HEK293T (cell line): ENCODE data around the gene C10orf67.

ENCODE experiments used
- CTCF ChIA-PET: fragments of 350-600 bp; formaldehyde crosslinking; extraction: SDS; loops from one replicate; lab custom pipeline; 2021; ENCODE audit warnings: antibody characterized with exemption, inconsistent platforms; lab: Yijun Ruan, JAX
- POLR2A ChIA-PET: fragments of 350-600 bp; formaldehyde crosslinking; extraction: SDS; loops from one replicate; lab custom pipeline; 2020; ENCODE audit warnings: antibody characterized with exemption, inconsistent platforms; lab: Yijun Ruan, JAX
- DNase-seq: peaks from one replicate; pipeline ENCODE4 v3.0.0; 2012; ENCODE audit warnings: mixed read lengths; ENCODE audit errors: extremely low spot score
- ARNT ChIP-seq: fragments of 450-650 bp; IDR thresholded peaks from 2 replicates; pipeline ENCODE4 v1.6.1; 2017; ENCODE audit warnings: mild to moderate bottlenecking
- BHLHE40 ChIP-seq: fragments of 450-650 bp; IDR thresholded peaks from 2 replicates; pipeline ENCODE4 v1.6.1; 2016; ENCODE audit warnings: mild to moderate bottlenecking, moderate library complexity, borderline replicate concordance
- CTBP1 ChIP-seq: fragments of 450-650 bp; IDR thresholded peaks from 2 replicates; pipeline ENCODE4 v1.6.1; 2016; ENCODE audit warnings: borderline replicate concordance
- ELF4 ChIP-seq: fragments of 450-650 bp; IDR thresholded peaks from 2 replicates; pipeline ENCODE4 v1.6.1; 2017; ENCODE audit warnings: antibody characterized with exemption
- FOXA1 ChIP-seq: fragments of 450-650 bp; IDR thresholded peaks from 2 replicates; pipeline ENCODE4 v1.6.1; 2016; ENCODE audit warnings: mild to moderate bottlenecking
- FOXK2 ChIP-seq: fragments of 450-650 bp; IDR thresholded peaks from 2 replicates; pipeline ENCODE4 v1.6.1; 2016; ENCODE audit warnings: mild to moderate bottlenecking
- FOXM1 ChIP-seq: fragments of 450-650 bp; IDR thresholded peaks from 2 replicates; pipeline ENCODE4 v1.6.1; 2017; ENCODE audit warnings: mild to moderate bottlenecking, borderline replicate concordance
- HDGF ChIP-seq: fragments of 450-650 bp; IDR thresholded peaks from 2 replicates; pipeline ENCODE4 v1.6.1; 2017; ENCODE audit warnings: antibody characterized with exemption, borderline replicate concordance
- L3MBTL2 ChIP-seq: fragments of 450-650 bp; conservative IDR thresholded peaks from 2 replicates; pipeline ENCODE4 v1.6.1; 2016; ENCODE audit warnings: mild to moderate bottlenecking
- LEF1 ChIP-seq: fragments of 450-650 bp; IDR thresholded peaks from 2 replicates; pipeline ENCODE4 v1.6.1; 2017; ENCODE audit warnings: mild to moderate bottlenecking, borderline replicate concordance
- NFRKB ChIP-seq: fragments of 450-650 bp; IDR thresholded peaks from 2 replicates; pipeline ENCODE4 v1.6.1; 2016; ENCODE audit warnings: mild to moderate bottlenecking, moderate library complexity
- PKNOX1 ChIP-seq: fragments of 450-650 bp; IDR thresholded peaks from 2 replicates; pipeline ENCODE4 v1.6.1; 2016
- SP1 ChIP-seq: fragments of 450-650 bp; IDR thresholded peaks from 2 replicates; pipeline ENCODE4 v1.6.1; 2017
- SUZ12 ChIP-seq: fragments of 450-650 bp; IDR thresholded peaks from 2 replicates; pipeline ENCODE4 v1.6.1; 2016; ENCODE audit warnings: mild to moderate bottlenecking
- TARDBP ChIP-seq: fragments of 450-650 bp; IDR thresholded peaks from 2 replicates; pipeline ENCODE4 v1.6.1; 2016
- ZNF384 ChIP-seq: fragments of 450-650 bp; IDR thresholded peaks from 2 replicates; pipeline ENCODE4 v1.6.1; 2016

The C10orf67 gene

DNA sequence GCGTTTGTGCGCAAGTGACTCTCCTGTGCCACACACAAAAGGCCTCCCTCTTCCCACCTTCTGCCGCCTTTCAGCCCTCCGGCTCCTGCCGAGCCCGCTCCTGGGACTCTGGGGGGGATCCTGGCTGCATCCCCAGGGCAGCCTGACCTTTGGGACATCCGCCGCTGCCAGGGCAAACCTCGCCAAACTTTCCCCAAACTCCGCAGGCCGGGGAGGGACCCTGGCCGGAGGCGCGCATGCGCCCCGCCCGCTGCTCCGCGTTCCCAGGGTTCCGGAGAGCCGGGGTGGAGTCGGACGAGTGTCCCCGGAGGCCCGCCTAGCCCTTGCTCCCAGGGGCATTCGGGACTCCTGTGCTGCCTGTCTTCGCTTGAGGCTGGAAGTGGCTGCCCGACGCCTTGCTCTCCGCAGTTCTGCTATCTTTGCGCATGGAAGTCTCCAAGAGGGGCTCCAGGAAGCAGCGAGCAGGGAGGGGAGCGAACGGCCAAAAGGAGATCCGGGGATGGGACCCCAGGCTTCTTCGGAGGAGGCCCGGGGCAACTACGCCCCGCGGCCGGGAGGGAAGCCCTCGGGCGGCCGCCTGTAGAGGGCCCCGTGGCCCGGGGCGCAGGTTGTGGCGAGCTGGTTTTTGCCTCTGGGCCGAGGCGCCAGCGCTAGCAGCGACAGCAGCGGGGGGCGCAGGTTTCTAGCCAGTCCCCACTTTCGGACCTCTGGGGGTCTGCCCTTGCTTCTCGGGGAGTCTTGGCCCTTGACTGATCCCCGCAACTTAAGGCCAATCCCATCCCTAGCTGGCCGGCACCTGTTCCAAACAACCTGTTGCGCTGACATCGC is 145.4 kb downstream of the C10orf67 start:
- CTCF ChIA-PET = no interaction called here
- peak; percentile 74 for DNase-seq
- TF ChIP-seq FOXA1 (no peak), PKNOX1 (no peak), ELF4 (no peak), TARDBP (no peak), NFRKB (no peak), BHLHE40 (no peak)
- POLR2A ChIA-PET = no interaction called here

GRCh38 chr10:23198610-23198939 is 146.0 kb downstream of the C10orf67 start:
- TF ChIP-seq ARNT = no peak
- no peak for TF ChIP-seq BHLHE40
- no peak for TF ChIP-seq FOXM1
- TF ChIP-seq HDGF = no peak
- no peak for TF ChIP-seq LEF1
- no peak for DNase-seq
- POLR2A ChIA-PET = no interaction called here
- CTCF ChIA-PET = no interaction called here

DNA sequence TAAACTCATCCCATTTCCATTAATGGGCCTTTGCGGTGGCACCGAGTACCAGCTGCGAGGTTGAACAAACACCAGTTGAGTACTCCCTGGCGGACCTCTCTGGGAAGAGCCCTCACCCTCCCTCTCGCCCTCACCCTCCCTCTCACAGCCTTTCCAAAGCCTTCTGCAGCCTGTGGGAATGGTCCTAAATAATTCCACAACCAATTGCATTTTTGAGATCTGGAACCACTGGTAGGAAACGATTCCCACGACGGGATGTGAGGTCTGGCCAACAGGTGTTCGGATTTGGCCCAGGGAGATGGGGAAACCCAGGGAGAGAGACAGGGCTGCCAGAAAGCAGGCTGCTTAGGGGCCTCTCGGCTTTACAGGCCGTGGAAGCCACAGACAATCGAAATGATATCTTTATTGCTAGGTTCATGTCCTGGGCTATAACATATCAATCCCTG is 147.2 kb downstream of the C10orf67 start:
- CTCF ChIA-PET = no interaction called here
- DNase-seq = no peak
- TF ChIP-seq HDGF = no peak
- POLR2A ChIA-PET = no interaction called here

GRCh38 chr10:23196915-23197314 is 147.7 kb downstream of the C10orf67 start:
- ChIA-PET POLR2A (no interaction called here), CTCF (interaction anchor here (0.6 kb wide), 1 partner anchor 118 kb away, joined by 3 read pairs; no protein-coding TSS in a partner anchor)
- DNase-seq = no peak
- no peak for TF ChIP-seq HDGF
- no peak for TF ChIP-seq SP1
- TF ChIP-seq ARNT = no peak
- TF ChIP-seq FOXK2 = no peak
- no peak for TF ChIP-seq SUZ12
- TF ChIP-seq CTBP1 = no peak
- no peak for TF ChIP-seq L3MBTL2
- no peak for TF ChIP-seq ELF4
- TF ChIP-seq NFRKB = no peak
- no peak for TF ChIP-seq LEF1
- no peak for TF ChIP-seq BHLHE40
- TF ChIP-seq FOXA1 = no peak
- TF ChIP-seq FOXM1 = no peak
- no peak for TF ChIP-seq ZNF384
- TF ChIP-seq PKNOX1 = no peak

- no peak for DNase-seq
- ChIA-PET POLR2A (no interaction called here), CTCF (interaction anchor here (0.6 kb wide), 1 partner anchor 117 kb away, joined by 3 read pairs; no protein-coding TSS in a partner anchor)
- TF ChIP-seq BHLHE40 (no peak), CTBP1 (no peak), SUZ12 (no peak), L3MBTL2 (no peak), FOXK2 (no peak), FOXM1 (no peak)
Observed at GRCh38 chr10:23195846-23196600, 148.6 kb downstream of the C10orf67 start.

DNA sequence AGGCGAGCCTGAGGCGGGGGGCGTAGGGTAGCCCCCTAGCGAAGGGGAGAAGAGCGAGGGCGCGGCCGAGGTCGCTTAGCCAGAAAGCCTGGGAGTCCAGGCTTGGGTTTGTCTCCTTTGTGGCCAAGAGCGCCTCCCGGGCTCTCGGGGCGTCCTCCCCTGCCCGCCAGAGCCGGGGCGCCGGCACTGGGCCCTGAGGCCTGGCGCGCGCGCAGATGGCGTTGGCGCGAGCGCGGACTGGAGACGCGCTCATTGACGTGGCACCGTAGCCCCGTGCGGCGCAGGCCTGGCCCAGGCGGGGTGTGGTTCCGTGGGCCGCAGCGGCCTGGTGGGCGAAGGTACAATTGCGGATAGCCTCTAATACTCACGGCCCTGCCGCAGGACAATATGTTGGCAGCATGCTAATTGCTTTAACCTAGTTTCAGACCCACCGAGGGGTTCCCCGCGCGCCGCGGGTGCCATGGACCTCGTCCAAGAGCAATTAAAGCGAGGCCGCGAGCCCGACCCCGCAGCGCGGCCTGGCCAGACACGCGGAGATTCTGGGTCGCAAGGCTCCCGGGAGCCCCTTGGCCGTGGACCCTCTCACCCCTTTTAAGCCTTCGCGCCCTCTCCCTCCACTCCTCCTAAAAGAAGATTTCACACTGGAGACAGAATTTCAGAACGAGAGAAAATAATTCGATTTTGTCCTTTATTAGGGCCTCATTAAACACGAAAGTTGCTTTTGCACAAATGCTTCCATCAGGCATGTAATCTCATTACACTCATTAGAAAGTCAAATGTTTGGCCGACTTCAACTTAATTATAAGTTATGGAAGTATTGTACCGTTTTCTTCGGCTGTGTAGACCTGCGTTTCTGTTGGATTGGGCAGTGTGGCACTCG is 149.4 kb downstream of the C10orf67 start:
- ChIA-PET POLR2A (no interaction called here), CTCF (no interaction called here)
- DNase-seq = no peak
- TF ChIP-seq FOXM1 = no peak
- no peak for TF ChIP-seq TARDBP

GRCh38 chr10:23194471-23194965 is 150.1 kb downstream of the C10orf67 start:
- CTCF ChIA-PET = no interaction called here
- DNase-seq = no peak
- POLR2A ChIA-PET = no interaction called here
- no peak for TF ChIP-seq SP1
- no peak for TF ChIP-seq ELF4
- TF ChIP-seq FOXM1 = no peak
- no peak for TF ChIP-seq ZNF384
- TF ChIP-seq FOXK2 = no peak
- no peak for TF ChIP-seq ARNT
- TF ChIP-seq CTBP1 = no peak
- no peak for TF ChIP-seq FOXA1
